GM23338 (cell line): Measurements from ENCODE around the gene BPTF. TPM values are rescaled to one million over a fixed set of nuclear protein-coding genes. Genes with fewer than 3 reads are reported as not detected.
"Not testable (repeated sequence)": the region's sequence is repeated elsewhere in the genome, so short reads cannot be mapped to it uniquely, and the experiment has no call there.

ENCODE experiments used
- ATAC-seq: fragments of 200-7000 bp; cut with Tn5 transposase; 3 replicates; pipeline ENCODE4 v1.9.1; 2020
- DNase-seq: peaks from one replicate; pipeline ENCODE4 v3.0.0-alpha.2; 2015; ENCODE audit warnings: low spot score
- H2AFZ ChIP-seq: fragments of 200-600 bp; sonication (generic); 2 replicates; pipeline ENCODE4 v1.8.0; 2016; ENCODE audit warnings: antibody characterized with exemption, mild to moderate bottlenecking, moderate library complexity
- H3F3A ChIP-seq: fragments of 200-600 bp; sonication (generic); replicated peaks from 2 replicates; pipeline ENCODE4 v1.8.0; 2017; ENCODE audit warnings: antibody characterized with exemption, mixed run types, low read depth
- H3K27ac ChIP-seq: fragments of 200-600 bp; sonication (generic); 2 replicates; pipeline ENCODE4 v1.6.1; 2016; ENCODE audit warnings: low read depth
- H3K27me3 ChIP-seq: fragments of 200-600 bp; sonication (generic); 2 replicates; pipeline ENCODE4 v1.8.0; 2016; ENCODE audit warnings: mild to moderate bottlenecking, mixed run types, moderate library complexity; ENCODE audit not compliant: insufficient read depth
- H3K36me3 ChIP-seq: fragments of 200-600 bp; sonication (generic); 2 replicates; pipeline ENCODE4 v1.8.0; 2016; ENCODE audit warnings: mild to moderate bottlenecking; ENCODE audit not compliant: insufficient read depth
- H3K4me1 ChIP-seq: fragments of 200-600 bp; sonication (generic); 2 replicates; pipeline ENCODE4 v1.8.0; 2016; ENCODE audit warnings: mild to moderate bottlenecking, moderate library complexity; ENCODE audit not compliant: insufficient read depth
- H3K4me2 ChIP-seq: fragments of 200-600 bp; sonication (generic); 2 replicates; pipeline ENCODE4 v1.7.1; 2017; ENCODE audit warnings: mixed run types
- H3K4me3 ChIP-seq: fragments of 200-600 bp; sonication (generic); 2 replicates; pipeline ENCODE4 v1.6.1; 2016; ENCODE audit warnings: mixed run types
- H3K79me2 ChIP-seq: fragments of 200-600 bp; sonication (generic); replicated peaks from 2 replicates; pipeline ENCODE4 v1.8.0; 2017; ENCODE audit warnings: mild to moderate bottlenecking; ENCODE audit not compliant: insufficient read depth
- H3K9me2 ChIP-seq: fragments of 200-600 bp; sonication (generic); 2 replicates; pipeline ENCODE4 v1.8.0; 2017; ENCODE audit not compliant: insufficient read depth
- H4K20me1 ChIP-seq: fragments of 200-600 bp; sonication (generic); replicated peaks from 2 replicates; pipeline ENCODE4 v1.8.0; 2017; ENCODE audit warnings: mild to moderate bottlenecking; ENCODE audit not compliant: insufficient read depth
- H3K27ac Mint-ChIP-seq: 2 replicates; pipeline ENCODE4 v1.8.0; 2020; ENCODE audit warnings: inconsistent platforms, mild to moderate bottlenecking, moderate library complexity, mixed read lengths
- H3K27me3 Mint-ChIP-seq: 3 replicates; pipeline ENCODE4 v1.8.0; 2022; ENCODE audit warnings: low read depth, mild to moderate bottlenecking, moderate library complexity, mixed read lengths, inconsistent platforms; ENCODE audit not compliant: insufficient read depth, poor library complexity
- H3K36me3 Mint-ChIP-seq: 3 replicates; pipeline ENCODE4 v1.8.0; 2021; ENCODE audit warnings: low read depth, mild to moderate bottlenecking, inconsistent platforms, moderate library complexity, mixed read lengths
- H3K4me1 Mint-ChIP-seq: 3 replicates; pipeline ENCODE4 v1.8.0; 2020; ENCODE audit warnings: mild to moderate bottlenecking, inconsistent platforms, mixed read lengths
- H3K4me3 Mint-ChIP-seq: 3 replicates; pipeline ENCODE4 v1.8.0; 2021; ENCODE audit warnings: moderate library complexity, mild to moderate bottlenecking, inconsistent platforms, mixed read lengths
- H3K9me3 Mint-ChIP-seq: 3 replicates; pipeline ENCODE4 v1.8.0; 2020; ENCODE audit warnings: moderate library complexity, mild to moderate bottlenecking, inconsistent platforms, mixed read lengths
- CREB1 ChIP-seq: fragments of 250-450 bp; sonication (Bioruptor Pico); IDR thresholded peaks from 2 replicates; pipeline ENCODE4 v1.5.0; 2020; ENCODE audit warnings: low read depth, mild to moderate bottlenecking, moderate library complexity
- POLR2AphosphoS5 ChIP-seq: IDR thresholded peaks from 2 replicates; pipeline ENCODE4 v1.6.1; 2016; ENCODE audit warnings: antibody characterized with exemption, low read depth
- STAT1 ChIP-seq: IDR thresholded peaks from one replicate; pipeline ENCODE4 v1.6.1; 2016; ENCODE audit warnings: antibody characterized with exemption; ENCODE audit not compliant: unreplicated experiment
- ZNF114 ChIP-seq: fragments of 250-450 bp; sonication (Bioruptor Pico); IDR thresholded peaks from 2 replicates; pipeline ENCODE4 v1.5.0; 2020; ENCODE audit warnings: mild to moderate bottlenecking, moderate library complexity
- polyA plus RNA-seq: library from polyadenylated mRNA; unstranded; fragments of >200 nt; fragmentation: Nextera tagmentation; extraction: Ambion mirVana; gene quantifications from 2 replicates; pipeline ENCODE4 v1.2.1, GENCODE V29; 2016
- total RNA-seq: library from RNA; depleted of rRNA; stranded (reverse); fragments of >200 nt; shearing (Covaris generic); gene quantifications from 2 replicates; pipeline ENCODE4 v1.2.3, GENCODE V29; 2014
- TF ChIP-seq, protein P1 (sequence below): fragments of 250-450 bp; sonication (Bioruptor Pico); IDR thresholded peaks from 2 replicates; pipeline ENCODE4 v1.5.0; 2020; ENCODE audit warnings: mild to moderate bottlenecking, moderate library complexity
- TF ChIP-seq, protein P2 (sequence below): IDR thresholded peaks from 2 replicates; pipeline ENCODE4 v1.6.1; 2016; ENCODE audit warnings: antibody characterized with exemption

The BPTF gene
- total and polyA plus RNA-seq, 2 experiments from 2014 or later, result 161 to 179 TPM

- TF ChIP-seq CREB1 (CRISPR knock-in tag) (no peak), POLR2AphosphoS5 (no peak), STAT1 (no peak), ZNF114 (CRISPR knock-in tag) (no peak)
- TF ChIP-seq, protein P1, sequence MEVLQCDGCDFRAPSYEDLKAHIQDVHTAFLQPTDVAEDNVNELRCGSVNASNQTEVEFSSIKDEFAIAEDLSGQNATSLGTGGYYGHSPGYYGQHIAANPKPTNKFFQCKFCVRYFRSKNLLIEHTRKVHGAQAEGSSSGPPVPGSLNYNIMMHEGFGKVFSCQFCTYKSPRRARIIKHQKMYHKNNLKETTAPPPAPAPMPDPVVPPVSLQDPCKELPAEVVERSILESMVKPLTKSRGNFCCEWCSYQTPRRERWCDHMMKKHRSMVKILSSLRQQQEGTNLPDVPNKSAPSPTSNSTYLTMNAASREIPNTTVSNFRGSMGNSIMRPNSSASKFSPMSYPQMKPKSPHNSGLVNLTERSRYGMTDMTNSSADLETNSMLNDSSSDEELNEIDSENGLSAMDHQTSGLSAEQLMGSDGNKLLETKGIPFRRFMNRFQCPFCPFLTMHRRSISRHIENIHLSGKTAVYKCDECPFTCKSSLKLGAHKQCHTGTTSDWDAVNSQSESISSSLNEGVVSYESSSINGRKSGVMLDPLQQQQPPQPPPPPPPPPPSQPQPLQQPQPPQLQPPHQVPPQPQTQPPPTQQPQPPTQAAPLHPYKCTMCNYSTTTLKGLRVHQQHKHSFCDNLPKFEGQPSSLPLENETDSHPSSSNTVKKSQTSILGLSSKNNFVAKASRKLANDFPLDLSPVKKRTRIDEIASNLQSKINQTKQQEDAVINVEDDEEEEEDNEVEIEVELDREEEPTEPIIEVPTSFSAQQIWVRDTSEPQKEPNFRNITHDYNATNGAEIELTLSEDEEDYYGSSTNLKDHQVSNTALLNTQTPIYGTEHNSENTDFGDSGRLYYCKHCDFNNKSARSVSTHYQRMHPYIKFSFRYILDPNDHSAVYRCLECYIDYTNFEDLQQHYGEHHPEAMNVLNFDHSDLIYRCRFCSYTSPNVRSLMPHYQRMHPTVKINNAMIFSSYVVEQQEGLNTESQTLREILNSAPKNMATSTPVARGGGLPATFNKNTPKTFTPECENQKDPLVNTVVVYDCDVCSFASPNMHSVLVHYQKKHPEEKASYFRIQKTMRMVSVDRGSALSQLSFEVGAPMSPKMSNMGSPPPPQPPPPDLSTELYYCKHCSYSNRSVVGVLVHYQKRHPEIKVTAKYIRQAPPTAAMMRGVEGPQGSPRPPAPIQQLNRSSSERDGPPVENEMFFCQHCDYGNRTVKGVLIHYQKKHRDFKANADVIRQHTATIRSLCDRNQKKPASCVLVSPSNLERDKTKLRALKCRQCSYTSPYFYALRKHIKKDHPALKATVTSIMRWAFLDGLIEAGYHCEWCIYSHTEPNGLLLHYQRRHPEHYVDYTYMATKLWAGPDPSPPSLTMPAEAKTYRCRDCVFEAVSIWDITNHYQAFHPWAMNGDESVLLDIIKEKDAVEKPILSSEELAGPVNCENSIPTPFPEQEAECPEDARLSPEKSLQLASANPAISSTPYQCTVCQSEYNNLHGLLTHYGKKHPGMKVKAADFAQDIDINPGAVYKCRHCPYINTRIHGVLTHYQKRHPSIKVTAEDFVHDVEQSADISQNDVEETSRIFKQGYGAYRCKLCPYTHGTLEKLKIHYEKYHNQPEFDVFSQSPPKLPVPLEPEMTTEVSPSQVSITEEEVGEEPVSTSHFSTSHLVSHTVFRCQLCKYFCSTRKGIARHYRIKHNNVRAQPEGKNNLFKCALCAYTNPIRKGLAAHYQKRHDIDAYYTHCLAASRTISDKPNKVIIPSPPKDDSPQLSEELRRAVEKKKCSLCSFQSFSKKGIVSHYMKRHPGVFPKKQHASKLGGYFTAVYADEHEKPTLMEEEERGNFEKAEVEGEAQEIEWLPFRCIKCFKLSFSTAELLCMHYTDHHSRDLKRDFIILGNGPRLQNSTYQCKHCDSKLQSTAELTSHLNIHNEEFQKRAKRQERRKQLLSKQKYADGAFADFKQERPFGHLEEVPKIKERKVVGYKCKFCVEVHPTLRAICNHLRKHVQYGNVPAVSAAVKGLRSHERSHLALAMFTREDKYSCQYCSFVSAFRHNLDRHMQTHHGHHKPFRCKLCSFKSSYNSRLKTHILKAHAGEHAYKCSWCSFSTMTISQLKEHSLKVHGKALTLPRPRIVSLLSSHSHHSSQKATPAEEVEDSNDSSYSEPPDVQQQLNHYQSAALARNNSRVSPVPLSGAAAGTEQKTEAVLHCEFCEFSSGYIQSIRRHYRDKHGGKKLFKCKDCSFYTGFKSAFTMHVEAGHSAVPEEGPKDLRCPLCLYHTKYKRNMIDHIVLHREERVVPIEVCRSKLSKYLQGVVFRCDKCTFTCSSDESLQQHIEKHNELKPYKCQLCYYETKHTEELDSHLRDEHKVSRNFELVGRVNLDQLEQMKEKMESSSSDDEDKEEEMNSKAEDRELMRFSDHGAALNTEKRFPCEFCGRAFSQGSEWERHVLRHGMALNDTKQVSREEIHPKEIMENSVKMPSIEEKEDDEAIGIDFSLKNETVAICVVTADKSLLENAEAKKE (CRISPR knock-in tag), result no peak
- TF ChIP-seq, protein P2, sequence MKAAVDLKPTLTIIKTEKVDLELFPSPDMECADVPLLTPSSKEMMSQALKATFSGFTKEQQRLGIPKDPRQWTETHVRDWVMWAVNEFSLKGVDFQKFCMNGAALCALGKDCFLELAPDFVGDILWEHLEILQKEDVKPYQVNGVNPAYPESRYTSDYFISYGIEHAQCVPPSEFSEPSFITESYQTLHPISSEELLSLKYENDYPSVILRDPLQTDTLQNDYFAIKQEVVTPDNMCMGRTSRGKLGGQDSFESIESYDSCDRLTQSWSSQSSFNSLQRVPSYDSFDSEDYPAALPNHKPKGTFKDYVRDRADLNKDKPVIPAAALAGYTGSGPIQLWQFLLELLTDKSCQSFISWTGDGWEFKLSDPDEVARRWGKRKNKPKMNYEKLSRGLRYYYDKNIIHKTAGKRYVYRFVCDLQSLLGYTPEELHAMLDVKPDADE, result no peak
These were observed 14.8 kb upstream of the BPTF start (continued) for GRCh38 chr17:67810464-67810863.

GRCh38 chr17:67812380-67812779, 12.9 kb upstream of the BPTF start:
- H3K36me3 ChIP-seq, H3K4me3 Mint-ChIP-seq, H3K79me2 ChIP-seq, DNase-seq, H3K27me3 Mint-ChIP-seq, H3K27ac ChIP-seq, H3K4me2 ChIP-seq, H3K4me1 Mint-ChIP-seq, H4K20me1 ChIP-seq, H3K4me1 ChIP-seq, H3K36me3 Mint-ChIP-seq, H3K4me3 ChIP-seq, H3K9me3 Mint-ChIP-seq, ATAC-seq, H2AFZ ChIP-seq, H3F3A ChIP-seq, H3K27ac Mint-ChIP-seq, H3K27me3 ChIP-seq, H3K9me2 ChIP-seq: not testable (repeated sequence)
